GM18526 (cell line): ENCODE data around the gene FHAD1.

Source experiments
- POLR2A ChIP-seq: IDR thresholded peaks from 3 replicates; pipeline ENCODE4 v1.6.1; 2011; ENCODE audit not compliant: insufficient read length; ENCODE audit errors: extremely low read depth

The FHAD1 gene

DNA sequence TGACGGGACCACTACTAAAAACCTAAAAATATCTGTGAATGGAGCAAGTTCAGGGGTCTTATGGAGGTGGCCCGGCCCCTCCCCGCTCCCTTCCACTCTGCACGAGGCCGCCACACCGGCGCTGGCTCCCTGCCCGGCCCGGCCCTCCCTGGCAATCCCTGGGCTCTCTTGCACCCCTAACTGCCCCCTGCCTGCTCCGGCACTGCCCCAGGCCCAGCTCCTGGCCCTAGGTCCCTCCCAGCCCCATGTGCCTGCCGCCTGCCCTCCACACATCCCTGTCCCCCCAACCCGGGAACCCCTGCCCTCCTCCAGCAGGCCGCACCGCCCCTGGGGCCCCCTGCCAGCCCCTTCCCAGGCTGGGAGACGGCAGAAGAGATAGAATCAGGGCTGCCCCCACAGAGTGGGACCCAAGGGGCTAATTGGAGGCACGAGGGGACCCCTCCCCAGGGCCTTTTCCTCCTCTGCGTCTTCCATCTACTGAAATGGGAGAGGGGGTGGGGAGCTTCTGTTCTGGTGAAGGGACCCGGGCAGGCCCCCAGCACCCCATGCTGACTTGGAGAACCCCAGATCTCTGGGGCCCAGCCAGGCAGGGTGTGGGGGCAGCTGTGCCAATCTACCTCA lies 181.9 kb downstream of the FHAD1 start:
- no peak for TF ChIP-seq POLR2A

DNA sequence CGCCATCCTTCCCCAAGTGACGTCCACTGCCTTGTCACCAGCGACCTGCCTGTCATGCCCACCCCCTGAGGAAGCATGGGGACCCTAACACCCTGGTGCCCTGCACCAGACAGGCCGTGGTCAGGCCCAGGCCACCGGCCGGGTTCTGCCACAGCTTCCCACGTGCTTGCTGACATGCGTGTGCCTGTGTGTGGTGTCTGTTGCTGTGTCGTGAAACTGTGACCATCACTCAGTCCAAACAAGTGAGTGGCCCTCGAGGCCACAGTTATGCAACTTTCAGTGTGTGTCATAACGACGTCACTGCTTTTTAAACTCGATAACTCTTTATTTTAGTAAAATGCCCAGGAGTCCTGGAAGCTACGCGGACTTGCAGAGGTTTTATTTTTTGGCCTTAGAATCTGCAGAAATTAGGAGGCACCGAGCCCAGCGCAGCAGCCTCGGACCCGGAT lies 182.7 kb downstream of the FHAD1 start:
- no peak for TF ChIP-seq POLR2A

DNA sequence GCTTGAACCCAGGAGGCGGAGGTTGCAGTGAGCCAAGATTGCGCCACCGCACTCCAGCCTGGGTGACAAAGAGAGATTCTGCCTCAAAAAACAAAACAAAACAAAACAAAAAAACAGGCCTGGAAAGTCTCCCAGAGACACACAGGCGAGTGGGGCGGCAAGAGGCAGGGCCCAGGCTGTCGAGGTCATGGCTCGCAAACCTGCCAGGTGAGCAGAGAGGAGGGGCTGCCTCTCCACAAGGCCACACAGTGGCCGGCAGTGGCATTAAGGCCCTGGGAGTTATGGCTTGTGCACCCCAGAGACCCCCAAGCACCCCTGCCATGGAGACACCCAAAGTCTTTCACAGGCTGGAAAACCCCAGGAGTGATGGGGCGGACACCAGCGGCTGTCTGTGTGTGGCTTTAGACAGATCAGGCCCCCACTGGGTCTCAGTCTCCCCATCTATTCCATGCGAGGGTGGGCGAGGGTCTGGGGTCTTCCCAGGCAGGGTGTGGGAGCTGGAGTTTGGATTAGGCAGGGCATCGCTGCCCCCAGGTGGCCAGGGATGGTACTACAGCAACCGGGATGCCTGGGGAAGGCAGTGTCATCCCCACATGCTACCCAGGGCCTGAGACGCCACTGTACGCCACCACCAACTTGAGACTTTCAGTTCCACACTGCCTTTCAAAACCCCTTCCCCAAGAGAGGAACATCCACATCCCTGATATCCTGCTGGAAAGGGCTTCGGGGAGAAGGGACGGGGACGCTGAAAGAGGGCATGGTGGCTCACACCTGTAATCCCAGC lies 184.0 kb downstream of the FHAD1 start:
- TF ChIP-seq POLR2A, result peak; percentile 5

DNA sequence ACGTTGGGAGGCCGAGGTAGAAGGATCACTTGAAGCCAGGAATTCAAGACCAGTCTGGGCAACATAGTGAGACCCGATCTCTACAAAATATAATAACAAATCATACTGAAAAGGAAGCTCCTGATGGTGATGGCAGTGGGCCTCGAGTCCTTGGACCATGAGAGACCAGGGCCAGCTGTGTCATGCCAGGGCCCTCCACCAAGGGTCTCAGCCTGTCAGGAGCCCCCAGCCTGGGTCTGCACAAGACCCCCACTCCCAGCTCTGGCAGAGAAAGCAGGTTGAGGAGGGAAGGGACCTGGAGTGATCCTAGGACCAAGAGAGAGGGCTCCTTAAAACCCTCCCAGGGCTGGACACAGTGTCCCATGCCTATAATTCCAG lies 184.5 kb downstream of the FHAD1 start:
- TF ChIP-seq POLR2A, result no peak

DNA sequence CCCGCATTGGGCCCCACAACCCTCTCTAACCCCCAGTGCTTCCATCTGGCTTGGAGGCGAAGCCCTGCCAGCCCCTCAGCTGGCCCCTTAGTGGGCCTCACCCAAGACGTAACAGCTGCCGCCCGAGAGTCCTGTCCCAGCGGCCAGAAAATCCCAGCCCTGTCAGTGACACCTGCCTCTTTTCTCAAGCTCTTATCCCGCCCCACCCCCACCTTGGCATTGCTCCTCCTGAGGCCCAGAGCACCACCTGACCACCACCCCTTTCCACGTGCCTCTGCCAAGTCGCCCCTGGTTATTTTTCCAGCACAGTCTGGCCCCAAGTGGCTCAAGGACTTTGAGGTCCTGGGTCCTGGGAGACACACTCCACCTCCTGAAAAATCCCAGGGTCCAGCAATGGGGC lies 185.3 kb downstream of the FHAD1 start:
- no peak for TF ChIP-seq POLR2A

DNA sequence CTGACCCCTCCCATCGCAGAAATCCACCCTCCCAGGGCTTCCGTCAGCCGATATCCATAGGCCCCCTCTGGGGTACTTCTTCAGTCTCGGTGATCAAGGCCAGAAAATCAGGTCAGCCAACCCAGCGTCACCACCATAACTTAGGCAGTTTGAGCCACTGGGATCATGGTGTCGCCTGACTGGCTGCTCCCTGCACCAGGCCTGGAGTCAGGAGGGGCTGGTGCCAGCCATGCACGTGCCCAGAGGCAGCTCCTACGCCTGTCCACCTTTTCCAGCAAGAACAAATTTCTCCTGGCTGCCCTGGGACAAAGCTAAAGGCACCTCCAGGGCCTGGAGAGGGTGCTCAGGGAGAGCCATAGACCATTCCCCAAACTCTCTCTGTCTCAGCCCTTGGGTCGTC lies 186.4 kb downstream of the FHAD1 start:
- TF ChIP-seq POLR2A, result no peak

DNA sequence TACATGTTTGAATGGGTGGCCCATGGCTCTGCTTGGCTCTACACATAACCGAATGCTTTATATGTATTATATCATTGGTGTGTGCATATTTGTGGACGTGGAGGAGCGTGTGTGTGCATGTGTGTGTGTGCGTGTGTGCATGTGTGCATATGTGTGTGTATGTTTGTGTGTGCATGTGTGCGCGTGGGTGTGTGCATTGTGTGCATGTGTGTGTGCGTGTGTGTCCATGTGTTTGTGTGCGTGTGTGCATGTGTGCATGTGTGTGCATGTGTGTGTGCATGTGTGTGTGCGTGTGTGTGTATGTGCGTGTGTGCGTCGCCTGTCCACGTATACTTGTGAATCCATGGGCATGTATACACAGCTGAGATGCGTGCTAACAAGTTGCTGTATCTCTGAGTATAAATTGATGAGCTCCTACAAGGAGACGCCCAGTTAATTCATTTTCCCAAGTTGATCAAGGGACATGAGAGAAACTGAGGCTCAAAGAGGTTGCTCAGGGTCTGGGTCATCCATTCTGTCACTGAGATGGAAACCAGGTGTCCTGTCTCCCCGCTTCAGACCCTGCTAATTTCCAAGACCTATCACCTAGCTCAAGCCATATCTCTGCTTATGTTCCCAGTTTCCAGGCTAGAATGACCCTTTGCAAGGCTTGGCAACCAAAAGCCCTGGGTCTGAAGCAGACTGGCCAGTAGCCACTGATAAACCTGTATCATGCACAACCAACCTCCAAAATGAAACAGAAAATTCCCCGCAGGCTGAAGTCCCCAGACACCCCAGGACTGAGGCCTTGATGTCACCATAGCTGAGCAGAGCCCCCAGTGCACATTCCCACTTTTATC lies 188.4 kb downstream of the FHAD1 start:
- no peak for TF ChIP-seq POLR2A

DNA sequence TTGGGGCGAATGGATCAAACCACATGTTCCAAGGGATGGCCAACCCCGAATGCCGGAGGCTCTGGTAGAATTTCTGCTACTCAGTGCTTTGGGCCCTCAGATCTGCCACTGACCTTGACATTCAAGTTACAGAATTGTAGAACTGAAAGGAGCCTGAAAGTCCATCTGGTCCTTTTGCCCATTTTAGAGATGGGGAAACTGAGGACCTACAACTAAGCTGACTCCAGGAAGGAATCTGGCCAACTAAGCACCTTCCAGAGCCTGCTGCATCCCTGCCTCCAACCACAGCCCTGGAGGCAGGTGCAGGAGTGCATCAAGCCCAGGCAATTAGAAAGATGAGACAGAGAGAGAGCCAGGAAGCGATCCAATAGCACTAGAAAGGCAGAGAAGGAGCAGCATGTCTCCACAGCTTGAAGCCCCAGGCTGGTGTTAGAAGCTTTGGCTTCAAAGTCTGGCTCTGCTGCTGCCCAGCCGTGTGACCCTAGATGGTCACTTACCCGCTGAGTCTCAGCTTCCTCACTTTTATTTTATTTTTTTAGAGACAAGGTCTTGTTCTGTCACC lies 189.9 kb downstream of the FHAD1 start:
- no peak for TF ChIP-seq POLR2A

DNA sequence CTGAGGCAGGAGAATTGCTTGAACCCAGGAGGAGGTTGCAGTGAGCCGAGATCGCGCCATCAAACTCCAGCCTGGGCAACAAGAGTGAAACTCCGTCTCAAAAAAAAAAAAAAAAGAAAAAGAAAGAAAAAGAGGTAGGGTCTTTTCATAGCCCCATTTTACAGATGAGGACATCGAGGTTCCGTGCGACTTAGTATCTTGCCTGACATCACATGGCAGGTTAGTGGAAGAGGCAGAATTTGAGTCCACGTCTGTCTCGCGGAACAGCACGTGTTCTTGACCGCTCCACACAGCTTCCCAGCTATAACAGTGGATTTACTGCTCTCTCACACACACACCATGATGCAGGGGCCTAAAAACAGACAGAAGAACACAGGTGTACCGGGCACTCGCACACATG lies 192.3 kb downstream of the FHAD1 start:
- no peak for TF ChIP-seq POLR2A

DNA sequence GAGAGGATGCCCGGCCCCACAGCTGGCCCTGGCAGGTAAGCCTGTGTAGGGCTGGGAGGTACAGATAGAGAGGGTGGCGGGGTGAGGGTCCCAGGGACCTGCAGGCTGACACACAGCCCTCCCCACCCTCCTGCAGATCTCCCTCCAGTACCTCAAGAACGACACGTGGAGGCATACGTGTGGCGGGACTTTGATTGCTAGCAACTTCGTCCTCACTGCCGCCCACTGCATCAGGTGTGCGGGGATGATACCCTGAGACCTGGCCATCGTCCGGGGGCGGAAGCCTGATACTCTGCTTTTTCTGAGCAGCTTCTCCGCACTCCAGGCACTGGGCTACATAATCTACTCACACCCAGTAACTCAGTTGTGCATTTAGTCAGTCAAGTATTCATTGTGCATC lies 193.3 kb downstream of the FHAD1 start:
- TF ChIP-seq POLR2A, result no peak

DNA sequence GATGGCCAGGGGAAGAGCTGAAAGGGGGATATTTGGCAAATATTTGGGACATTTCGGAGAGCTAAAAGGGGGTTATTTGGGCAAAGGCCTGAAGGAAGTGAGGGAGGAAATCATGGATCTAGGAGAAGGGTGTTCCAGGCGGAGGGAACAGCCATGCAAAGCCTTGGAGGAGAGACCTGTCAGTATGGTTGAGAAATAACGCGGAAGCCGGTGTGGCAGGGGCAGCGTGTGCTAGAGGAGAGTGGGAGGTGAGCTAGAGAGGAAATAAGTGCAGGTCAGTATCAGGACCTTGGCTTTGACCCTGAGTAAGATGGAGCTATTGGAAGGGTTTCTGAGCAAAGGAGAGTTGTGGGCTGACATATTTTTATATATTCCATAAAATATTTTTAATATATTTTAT lies 194.2 kb downstream of the FHAD1 start:
- TF ChIP-seq POLR2A, result no peak

DNA sequence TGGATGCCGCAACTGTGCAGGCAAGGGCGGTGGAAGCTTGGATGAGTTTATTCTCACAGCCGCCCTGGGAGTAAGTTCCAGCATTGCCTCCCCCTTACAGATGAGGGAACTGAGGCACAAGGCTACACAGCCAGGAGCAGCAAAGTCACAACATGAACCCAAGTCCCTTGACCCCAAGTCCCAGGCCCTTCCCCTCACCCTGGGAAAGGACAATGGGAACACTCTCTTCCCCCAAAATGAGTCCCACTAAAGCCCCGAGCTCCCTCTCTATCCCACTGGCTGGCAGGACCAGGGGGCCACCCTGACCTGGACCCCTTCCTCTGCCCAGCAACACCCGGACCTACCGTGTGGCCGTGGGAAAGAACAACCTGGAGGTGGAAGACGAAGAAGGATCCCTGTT lies 195.1 kb downstream of the FHAD1 start:
- TF ChIP-seq POLR2A, result no peak

DNA sequence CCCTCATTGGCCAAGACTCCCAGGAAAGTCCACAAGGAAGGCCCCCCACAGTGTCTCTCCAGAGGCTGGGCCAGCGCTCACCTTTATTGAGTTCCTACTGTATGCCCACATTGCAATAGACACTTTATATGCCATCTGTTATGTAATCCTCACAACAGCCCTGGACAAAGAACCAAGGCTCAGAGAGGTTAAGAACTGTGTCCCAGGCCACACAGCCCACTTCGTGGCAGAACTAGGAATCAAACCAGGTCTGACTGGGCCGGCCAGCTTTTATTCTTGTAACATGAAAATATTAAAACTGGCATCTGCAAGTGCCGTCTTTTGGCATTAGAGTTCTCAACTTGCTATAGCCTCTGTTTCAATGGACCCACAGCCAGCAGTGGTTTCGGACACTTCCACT lies 195.7 kb downstream of the FHAD1 start:
- no peak for TF ChIP-seq POLR2A

DNA sequence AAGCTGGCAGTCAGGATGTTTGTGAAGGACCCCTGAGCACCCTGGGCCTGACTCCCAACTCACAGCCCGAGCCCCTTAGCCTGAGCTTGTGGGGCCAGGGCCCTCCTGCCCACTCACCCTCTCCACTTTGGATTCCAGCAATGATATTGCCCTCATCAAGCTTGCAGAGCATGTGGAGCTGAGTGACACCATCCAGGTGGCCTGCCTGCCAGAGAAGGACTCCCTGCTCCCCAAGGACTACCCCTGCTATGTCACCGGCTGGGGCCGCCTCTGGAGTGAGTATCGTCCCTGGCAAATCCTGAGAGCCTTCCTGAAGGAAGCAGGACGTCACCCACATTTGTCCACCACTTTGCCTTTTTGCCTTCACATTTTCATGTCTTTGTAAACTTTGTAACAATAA lies 196.3 kb downstream of the FHAD1 start:
- no peak for TF ChIP-seq POLR2A
